Measurements from ENCODE around the gene BMP6. TPM values are rescaled to one million over a fixed set of nuclear protein-coding genes. Genes with fewer than 3 reads are reported as not detected.

Gene BMP6
- total RNA-seq, 2 experiments from 2014 or later, result 0.38 to 1.1 TPM

DNA sequence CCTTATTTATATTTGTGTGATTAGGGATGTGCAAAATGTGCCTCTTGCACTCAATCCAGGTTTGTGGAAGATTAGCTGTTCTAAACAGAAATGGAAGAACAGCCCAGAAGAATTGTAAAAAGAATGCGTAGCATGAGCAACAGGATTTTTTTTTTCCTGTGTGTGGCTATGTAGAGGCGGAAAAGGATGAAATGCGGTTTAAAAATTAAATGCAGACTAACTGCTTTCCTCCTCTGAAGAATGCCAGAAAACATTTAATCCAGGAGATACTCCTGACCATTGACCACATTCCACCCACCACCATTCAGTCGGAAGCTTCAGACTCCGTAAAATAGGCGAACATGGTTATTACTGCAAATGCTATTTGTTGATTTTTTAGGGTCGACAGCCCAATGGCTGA is 83.4 kb downstream of the BMP6 start:
- Histone ChIP-seq H3K9me2 (ENCODE audit: insufficient read depth, low read length) (no peaks in the 10 kb centered on the region), H3K4me1 (ENCODE audit: insufficient read depth, low read length, poor library complexity, severe bottlenecking) (no peaks in the 10 kb centered on the region), H2AFZ (ENCODE audit: low read length) (no peak overlapping the region), H3K27ac (ENCODE audit: low read depth, low read length, poor library complexity, severe bottlenecking) (no peak overlapping the region), H3K9me3 (ENCODE audit: low read length) (no peaks in the 10 kb centered on the region), H3K4me2 (ENCODE audit: low read length) (no peak overlapping the region), H4K20me1 (ENCODE audit: insufficient read depth, low read length) (no peaks in the 10 kb centered on the region), H3K36me3 (ENCODE audit: insufficient read depth, low read length) (no peaks in the 10 kb centered on the region), H3K79me2 (ENCODE audit: insufficient read depth, low read depth, low read length) (no peaks in the 10 kb centered on the region), H3K4me3 (ENCODE audit: low read depth, low read length, poor library complexity, severe bottlenecking) (no peak overlapping the region)
- TF ChIP-seq, protein P1, sequence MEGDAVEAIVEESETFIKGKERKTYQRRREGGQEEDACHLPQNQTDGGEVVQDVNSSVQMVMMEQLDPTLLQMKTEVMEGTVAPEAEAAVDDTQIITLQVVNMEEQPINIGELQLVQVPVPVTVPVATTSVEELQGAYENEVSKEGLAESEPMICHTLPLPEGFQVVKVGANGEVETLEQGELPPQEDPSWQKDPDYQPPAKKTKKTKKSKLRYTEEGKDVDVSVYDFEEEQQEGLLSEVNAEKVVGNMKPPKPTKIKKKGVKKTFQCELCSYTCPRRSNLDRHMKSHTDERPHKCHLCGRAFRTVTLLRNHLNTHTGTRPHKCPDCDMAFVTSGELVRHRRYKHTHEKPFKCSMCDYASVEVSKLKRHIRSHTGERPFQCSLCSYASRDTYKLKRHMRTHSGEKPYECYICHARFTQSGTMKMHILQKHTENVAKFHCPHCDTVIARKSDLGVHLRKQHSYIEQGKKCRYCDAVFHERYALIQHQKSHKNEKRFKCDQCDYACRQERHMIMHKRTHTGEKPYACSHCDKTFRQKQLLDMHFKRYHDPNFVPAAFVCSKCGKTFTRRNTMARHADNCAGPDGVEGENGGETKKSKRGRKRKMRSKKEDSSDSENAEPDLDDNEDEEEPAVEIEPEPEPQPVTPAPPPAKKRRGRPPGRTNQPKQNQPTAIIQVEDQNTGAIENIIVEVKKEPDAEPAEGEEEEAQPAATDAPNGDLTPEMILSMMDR (conservative IDR thresholded peaks at IDR 0.05; ENCODE audit: low read length), result no peak
- TF ChIP-seq EZH2phosphoT487 (IDR thresholded peaks at IDR 0.05; ENCODE audit: borderline replicate concordance, low read depth, low read length), result no peak
- BruUV-seq (replicated peaks), result no TSS peak
- intact Hi-C loops (cut with micrococcal nuclease; ENCODE audit: unreplicated experiment), result no loop called here
- CTCF ChIA-PET (ENCODE audit: unreplicated experiment), result no interaction called here
- no peak for DNase-seq (ENCODE audit: low spot score)
- POLR2A ChIA-PET, result interaction anchor here (0.6 to 1.5 kb wide), 4 partner anchors 12 to 147 kb away, joined by 3 to 11 read pairs (median 4); partner anchors contain the start of gene BMP6

DNA sequence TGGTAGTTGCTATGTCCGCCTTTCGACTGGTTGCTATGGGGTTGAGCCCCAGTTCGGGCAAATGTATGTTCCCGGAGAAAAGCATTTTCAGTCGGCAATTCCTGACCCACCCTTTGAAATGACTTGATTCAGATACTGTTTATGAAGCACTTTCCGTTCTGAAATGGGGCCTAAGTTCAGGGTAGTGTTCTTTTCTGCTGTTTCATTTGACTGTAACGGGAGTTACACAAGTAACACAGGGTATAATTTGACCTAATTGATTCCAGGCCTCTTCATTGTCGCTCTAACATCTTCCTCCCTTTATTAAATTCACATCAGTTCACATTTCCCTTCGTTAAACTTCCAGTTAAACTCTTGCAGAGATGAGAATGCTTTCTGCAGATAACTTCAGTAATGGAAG is 85.5 kb downstream of the BMP6 start:
- no TSS peak for BruUV-seq (replicated peaks)
- H3K4me3 ChIP-seq (ENCODE audit: low read depth, low read length, poor library complexity, severe bottlenecking), result no peak overlapping the region
- no peak for TF ChIP-seq EZH2phosphoT487 (IDR thresholded peaks at IDR 0.05; ENCODE audit: borderline replicate concordance, low read depth, low read length)
- TF ChIP-seq, protein P1 (conservative IDR thresholded peaks at IDR 0.05; ENCODE audit: low read length), result no peak

DNA sequence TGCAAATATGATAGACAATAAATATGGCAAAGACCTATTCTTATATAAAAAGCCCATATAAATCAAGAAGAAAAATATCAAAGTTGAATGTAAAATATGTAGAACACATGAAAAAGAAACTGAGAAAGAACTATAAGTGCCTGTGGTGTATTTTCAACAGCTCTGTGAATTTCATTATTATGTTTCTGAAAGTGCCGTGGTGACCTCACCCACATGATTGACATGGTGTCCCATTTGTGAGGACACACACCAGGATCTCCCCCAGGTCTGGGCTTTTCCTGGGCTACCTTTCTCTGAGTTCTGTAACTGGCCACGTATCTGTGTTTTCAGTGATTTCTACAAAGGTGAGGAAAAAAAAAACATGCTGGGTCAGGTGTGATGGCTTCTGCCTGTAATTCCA is 86.7 kb downstream of the BMP6 start:
- no peaks in the 10 kb centered on the region for H3K79me2 ChIP-seq (ENCODE audit: insufficient read depth, low read depth, low read length)

More for the DNA sequence above, 85.5 kb downstream of the BMP6 start:
- H3K36me3 ChIP-seq (ENCODE audit: insufficient read depth, low read length), result no peaks in the 10 kb centered on the region
- CTCF ChIA-PET (ENCODE audit: unreplicated experiment), result no interaction called here
- no peaks in the 10 kb centered on the region for H3K4me1 ChIP-seq (ENCODE audit: insufficient read depth, low read length, poor library complexity, severe bottlenecking)
- no peak for DNase-seq (ENCODE audit: low spot score)
- no peaks in the 10 kb centered on the region for H4K20me1 ChIP-seq (ENCODE audit: insufficient read depth, low read length)
- POLR2A ChIA-PET, result interaction anchor here (0.6 kb wide), 1 partner anchor 51 kb away, joined by 7 read pairs; no protein-coding TSS in a partner anchor
- intact Hi-C loops (cut with micrococcal nuclease; ENCODE audit: unreplicated experiment), result no loop called here
- H2AFZ ChIP-seq (ENCODE audit: low read length), result no peak overlapping the region
- no peak overlapping the region for H3K27ac ChIP-seq (ENCODE audit: low read depth, low read length, poor library complexity, severe bottlenecking)
- H3K9me2 ChIP-seq (ENCODE audit: insufficient read depth, low read length), result no peaks in the 10 kb centered on the region
- no peaks in the 10 kb centered on the region for H3K79me2 ChIP-seq (ENCODE audit: insufficient read depth, low read depth, low read length)
- H3K4me2 ChIP-seq (ENCODE audit: low read length), result no peak overlapping the region
- H3K9me3 ChIP-seq (ENCODE audit: low read length), result no peaks in the 10 kb centered on the region

More for the DNA sequence above, 86.7 kb downstream of the BMP6 start:
- no peak overlapping the region for H3K4me3 ChIP-seq (ENCODE audit: low read depth, low read length, poor library complexity, severe bottlenecking)
- POLR2A ChIA-PET, result no interaction called here
- no peak overlapping the region for H3K27ac ChIP-seq (ENCODE audit: low read depth, low read length, poor library complexity, severe bottlenecking)
- intact Hi-C loops (cut with micrococcal nuclease; ENCODE audit: unreplicated experiment), result no loop called here
- no peaks in the 10 kb centered on the region for H3K4me1 ChIP-seq (ENCODE audit: insufficient read depth, low read length, poor library complexity, severe bottlenecking)
- BruUV-seq (replicated peaks), result no TSS peak
- H3K9me3 ChIP-seq (ENCODE audit: low read length), result no peaks in the 10 kb centered on the region
- H3K4me2 ChIP-seq (ENCODE audit: low read length), result no peak overlapping the region
- H3K36me3 ChIP-seq (ENCODE audit: insufficient read depth, low read length), result no peaks in the 10 kb centered on the region
- H3K9me2 ChIP-seq (ENCODE audit: insufficient read depth, low read length), result no peaks in the 10 kb centered on the region
- no peak for DNase-seq (ENCODE audit: low spot score)
- no peak for TF ChIP-seq EZH2phosphoT487 (IDR thresholded peaks at IDR 0.05; ENCODE audit: borderline replicate concordance, low read depth, low read length)
- TF ChIP-seq, protein P1 (conservative IDR thresholded peaks at IDR 0.05; ENCODE audit: low read length), result no peak
- CTCF ChIA-PET (ENCODE audit: unreplicated experiment), result no interaction called here
- H2AFZ ChIP-seq (ENCODE audit: low read length), result no peak overlapping the region
- no peaks in the 10 kb centered on the region for H4K20me1 ChIP-seq (ENCODE audit: insufficient read depth, low read length)

All from OCI-LY7 (cell line).